AG04449 (cell line): ENCODE measurements around the gene HDLBP.

Source experiments
- CTCF ChIA-PET: fragments of 350-600 bp; formaldehyde crosslinking; extraction: SDS; loops from one replicate; lab custom pipeline; 2021; ENCODE audit warnings: antibody characterized with exemption; lab: Yijun Ruan, JAX
- POLR2A ChIA-PET: fragments of 400-600, 350-600 bp; formaldehyde crosslinking; extraction: SDS; loops from one replicate; lab custom pipeline; 2020; ENCODE audit warnings: antibody characterized with exemption, inconsistent platforms; lab: Yijun Ruan, JAX
- DNase-seq: peaks from one replicate; pipeline ENCODE4 v3.0.0-alpha.2; 2010; ENCODE audit warnings: low read depth, low spot score
- H3K4me3 ChIP-seq: 2 replicates; pipeline ENCODE4 v1.5.1; 2011; ENCODE audit warnings: low read depth, mild to moderate bottlenecking, control low read depth, low read length
- TF ChIP-seq, protein P1 (sequence below): IDR thresholded peaks from one replicate; pipeline ENCODE4 v1.5.1; 2011; ENCODE audit warnings: mild to moderate bottlenecking, moderate library complexity, low read length, control low read depth, inconsistent platforms; ENCODE audit not compliant: insufficient read depth; ENCODE audit errors: missing control alignments

The HDLBP gene

DNA sequence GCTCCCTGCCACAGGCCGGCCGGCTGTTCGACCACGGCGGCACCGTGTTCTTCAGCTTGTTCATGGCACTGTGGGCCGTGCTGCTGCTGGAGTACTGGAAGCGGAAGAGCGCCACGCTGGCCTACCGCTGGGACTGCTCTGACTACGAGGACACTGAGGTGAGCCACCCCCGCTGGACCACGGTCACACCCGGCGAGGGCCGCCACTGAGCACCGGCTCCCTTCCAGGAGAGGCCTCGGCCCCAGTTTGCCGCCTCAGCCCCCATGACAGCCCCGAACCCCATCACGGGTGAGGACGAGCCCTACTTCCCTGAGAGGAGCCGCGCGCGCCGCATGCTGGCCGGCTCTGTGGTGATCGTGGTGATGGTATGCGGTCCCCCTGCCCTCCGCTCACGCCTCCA is 106.2 kb downstream of the HDLBP start:
- POLR2A ChIA-PET: no interaction called here
- H3K4me3 ChIP-seq: no peak overlapping the region
- no peak for DNase-seq
- TF ChIP-seq, protein P1, sequence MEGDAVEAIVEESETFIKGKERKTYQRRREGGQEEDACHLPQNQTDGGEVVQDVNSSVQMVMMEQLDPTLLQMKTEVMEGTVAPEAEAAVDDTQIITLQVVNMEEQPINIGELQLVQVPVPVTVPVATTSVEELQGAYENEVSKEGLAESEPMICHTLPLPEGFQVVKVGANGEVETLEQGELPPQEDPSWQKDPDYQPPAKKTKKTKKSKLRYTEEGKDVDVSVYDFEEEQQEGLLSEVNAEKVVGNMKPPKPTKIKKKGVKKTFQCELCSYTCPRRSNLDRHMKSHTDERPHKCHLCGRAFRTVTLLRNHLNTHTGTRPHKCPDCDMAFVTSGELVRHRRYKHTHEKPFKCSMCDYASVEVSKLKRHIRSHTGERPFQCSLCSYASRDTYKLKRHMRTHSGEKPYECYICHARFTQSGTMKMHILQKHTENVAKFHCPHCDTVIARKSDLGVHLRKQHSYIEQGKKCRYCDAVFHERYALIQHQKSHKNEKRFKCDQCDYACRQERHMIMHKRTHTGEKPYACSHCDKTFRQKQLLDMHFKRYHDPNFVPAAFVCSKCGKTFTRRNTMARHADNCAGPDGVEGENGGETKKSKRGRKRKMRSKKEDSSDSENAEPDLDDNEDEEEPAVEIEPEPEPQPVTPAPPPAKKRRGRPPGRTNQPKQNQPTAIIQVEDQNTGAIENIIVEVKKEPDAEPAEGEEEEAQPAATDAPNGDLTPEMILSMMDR: no peak
- CTCF ChIA-PET: no interaction called here

GRCh38 chr2:241208058-241208457 is 107.4 kb downstream of the HDLBP start:
- CTCF ChIA-PET: no interaction called here
- TF ChIP-seq, protein P1: no peak
- no peak overlapping the region for H3K4me3 ChIP-seq
- POLR2A ChIA-PET: no interaction called here
- no peak for DNase-seq

DNA sequence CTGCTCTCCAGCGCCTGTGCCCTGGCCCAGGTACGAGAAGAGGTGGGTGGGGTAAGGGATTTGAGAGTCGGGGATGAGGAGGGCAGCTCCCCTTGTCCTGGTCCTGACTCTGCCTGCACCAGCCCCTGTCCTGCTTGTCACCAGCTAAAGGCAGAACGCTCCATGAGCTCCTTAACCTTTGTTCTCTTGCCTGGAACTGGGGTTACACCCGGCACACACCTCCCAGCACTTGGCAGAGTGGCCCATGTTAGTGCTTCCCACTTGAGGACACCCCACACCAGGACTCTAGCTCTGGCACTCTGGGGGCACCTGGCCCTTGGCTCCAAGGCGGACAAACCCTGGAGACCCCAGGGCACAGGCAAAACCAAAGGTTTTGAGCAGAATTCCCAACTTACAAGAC is 107.8 kb downstream of the HDLBP start:
- CTCF ChIA-PET: no interaction called here
- H3K4me3 ChIP-seq: no peak overlapping the region
- POLR2A ChIA-PET: no interaction called here
- DNase-seq: no peak
- TF ChIP-seq, protein P1: no peak

GRCh38 chr2:241207151-241207550 is 108.3 kb downstream of the HDLBP start:
- H3K4me3 ChIP-seq: no peak overlapping the region
- ChIA-PET POLR2A (no interaction called here), CTCF (no interaction called here)
- no peak for DNase-seq
- TF ChIP-seq, protein P1: no peak

- CTCF ChIA-PET: no interaction called here
- POLR2A ChIA-PET: no interaction called here
- no peak overlapping the region for H3K4me3 ChIP-seq
- TF ChIP-seq, protein P1: no peak
- no peak for DNase-seq
Measured at GRCh38 chr2:241205086-241205485, 110.4 kb downstream of the HDLBP start.

- H3K4me3 ChIP-seq: no peak overlapping the region
- ChIA-PET CTCF (no interaction called here), POLR2A (no interaction called here)
- TF ChIP-seq, protein P1: no peak
- no peak for DNase-seq
Measured at GRCh38 chr2:241204490-241204889, 111.0 kb downstream of the HDLBP start.
